HL-60 (cell line): Measurements from ENCODE around the gene CABCOCO1.

Experiments
- DNase-seq, 2 experiments: peaks; one replicate each; pipeline ENCODE4 v3.0.0-alpha.2; 2010 to 2020; ENCODE audit warnings: low read depth in 1 of 2, low spot score in 1 of 2
- H3K27ac ChIP-seq: fragments of 250-450 bp; sonication (Bioruptor Pico); replicated peaks from 2 replicates; pipeline ENCODE4 v1.5.1; 2020; ENCODE audit warnings: mild to moderate bottlenecking, moderate library complexity
- H3K27me3 ChIP-seq: fragments of 250-450 bp; sonication (Bioruptor Pico); 2 replicates; pipeline ENCODE4 v1.5.1; 2021; ENCODE audit warnings: mild to moderate bottlenecking, moderate library complexity; ENCODE audit not compliant: insufficient read depth, poor library complexity, severe bottlenecking
- H3K4me3 ChIP-seq: replicated peaks from 2 replicates; pipeline ENCODE4 v1.5.1; 2011; ENCODE audit warnings: mild to moderate bottlenecking, control low read depth, low read length; ENCODE audit not compliant: insufficient read depth
- CTCF ChIP-seq: IDR thresholded peaks from one replicate; pipeline ENCODE4 v1.5.1; 2011; ENCODE audit warnings: low read length, control low read depth, inconsistent platforms; ENCODE audit not compliant: insufficient read depth
- GABPA ChIP-seq: IDR thresholded peaks from 2 replicates; pipeline ENCODE4 v1.6.1; 2012; ENCODE audit warnings: low read depth
- POLR2AphosphoS5 ChIP-seq: IDR thresholded peaks from 2 replicates; pipeline ENCODE4 v1.6.1; 2012; ENCODE audit warnings: low read depth
- REST ChIP-seq: IDR thresholded peaks from 2 replicates; pipeline ENCODE4 v1.6.1; 2012; ENCODE audit warnings: low read depth; ENCODE audit not compliant: insufficient replicate concordance
- SPI1 ChIP-seq: IDR thresholded peaks from 2 replicates; pipeline ENCODE4 v1.6.1; 2012; ENCODE audit warnings: low read depth, mild to moderate bottlenecking, borderline replicate concordance

Gene CABCOCO1

GRCh38 chr10:61742812-61743211, 80.1 kb downstream of the CABCOCO1 start:
- Histone ChIP-seq H3K4me3 (no peak overlapping the region), H3K27me3 (no peaks in the 10 kb centered on the region), H3K27ac (no peak overlapping the region)
- DNase-seq = no peak
- TF ChIP-seq SPI1 (no peak), POLR2AphosphoS5 (no peak), REST (no peak), CTCF (no peak), GABPA (no peak)

GRCh38 chr10:61744469-61744868, 81.7 kb downstream of the CABCOCO1 start:
- DNase-seq = peak; percentile 1 to 2
- H3K27ac ChIP-seq = no peak overlapping the region
- H3K4me3 ChIP-seq = no peak overlapping the region
- TF ChIP-seq CTCF = peak; percentile 27
- no peak for TF ChIP-seq SPI1
- H3K27me3 ChIP-seq = no peaks in the 10 kb centered on the region

- Histone ChIP-seq H3K27ac (no peak overlapping the region), H3K27me3 (no peaks in the 10 kb centered on the region), H3K4me3 (no peak overlapping the region)
- no peak for DNase-seq
- TF ChIP-seq POLR2AphosphoS5 (no peak), SPI1 (no peak), CTCF (no peak), GABPA (no peak)
These were observed 83.6 kb downstream of the CABCOCO1 start for GRCh38 chr10:61746377-61746776.

GRCh38 chr10:61747307-61747706, 84.6 kb downstream of the CABCOCO1 start:
- no peak overlapping the region for H3K4me3 ChIP-seq
- TF ChIP-seq CTCF (no peak), SPI1 (no peak), POLR2AphosphoS5 (no peak), REST (no peak), GABPA (no peak)
- no peak for DNase-seq
- H3K27ac ChIP-seq = no peak overlapping the region
- no peaks in the 10 kb centered on the region for H3K27me3 ChIP-seq
